ENCODE results near the gene C1orf174. TPM values are rescaled to one million over a fixed set of nuclear protein-coding genes. Genes with fewer than 3 reads are reported as not detected.

Gene C1orf174
- total RNA-seq, 1 experiment from 2014 or later: 59.1 TPM

DNA sequence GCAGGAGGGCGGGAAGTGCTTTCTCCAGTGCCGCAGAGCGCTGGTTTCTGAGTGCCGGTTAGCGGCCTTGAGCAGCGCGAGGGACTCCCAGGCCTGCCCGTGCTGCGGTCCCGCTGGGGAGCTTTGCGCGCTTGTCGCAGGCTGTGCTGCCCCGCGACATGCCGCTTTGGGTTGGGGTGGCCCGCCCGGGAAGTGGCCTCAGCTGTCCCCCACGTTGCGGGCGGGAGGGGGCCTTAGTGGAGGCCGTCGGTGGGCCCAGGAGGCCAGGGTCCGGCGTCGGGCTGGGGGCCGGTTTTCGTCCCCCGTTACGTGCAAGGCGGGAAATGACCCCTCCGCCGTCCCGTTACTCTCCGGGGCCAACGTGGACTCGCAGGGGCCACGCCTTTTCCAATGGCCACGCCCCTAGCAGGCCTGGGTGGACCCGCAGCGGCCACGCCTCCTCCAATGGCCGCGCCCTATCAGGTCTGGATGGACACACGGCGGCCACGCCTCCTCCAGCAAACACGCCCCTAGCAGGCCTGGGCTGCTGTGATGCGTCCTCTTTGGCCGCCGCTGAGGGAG is 977 bp upstream of the C1orf174 start:
- in situ Hi-C loops (cut with HindIII; ENCODE audit: low sequenced_read_pairs): no loop called here
- DNase-seq (ENCODE audit: low spot score): peak; percentile 94

DNA sequence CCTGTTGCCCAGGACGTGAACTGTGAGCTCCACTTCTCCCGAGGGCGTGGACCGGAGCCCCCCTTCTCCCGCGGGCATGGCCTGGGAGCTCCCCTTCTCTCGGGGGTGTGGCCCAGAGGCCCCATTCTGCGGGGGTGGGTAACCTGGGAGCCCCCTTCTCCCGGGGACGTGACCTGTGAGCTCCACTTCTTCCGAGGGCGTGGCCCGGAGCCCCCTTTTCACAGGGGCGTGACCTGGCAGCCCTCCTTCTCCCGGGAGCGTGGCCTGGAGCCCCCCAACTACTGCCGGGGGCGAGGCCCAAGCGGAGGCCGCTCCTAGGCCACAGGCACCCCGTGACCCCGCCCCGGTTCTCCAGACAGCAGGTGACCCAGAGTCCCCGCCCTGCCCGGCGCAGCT is 320 bp downstream of the C1orf174 start:
- in situ Hi-C loops (cut with HindIII; ENCODE audit: low sequenced_read_pairs): no loop called here

DNA sequence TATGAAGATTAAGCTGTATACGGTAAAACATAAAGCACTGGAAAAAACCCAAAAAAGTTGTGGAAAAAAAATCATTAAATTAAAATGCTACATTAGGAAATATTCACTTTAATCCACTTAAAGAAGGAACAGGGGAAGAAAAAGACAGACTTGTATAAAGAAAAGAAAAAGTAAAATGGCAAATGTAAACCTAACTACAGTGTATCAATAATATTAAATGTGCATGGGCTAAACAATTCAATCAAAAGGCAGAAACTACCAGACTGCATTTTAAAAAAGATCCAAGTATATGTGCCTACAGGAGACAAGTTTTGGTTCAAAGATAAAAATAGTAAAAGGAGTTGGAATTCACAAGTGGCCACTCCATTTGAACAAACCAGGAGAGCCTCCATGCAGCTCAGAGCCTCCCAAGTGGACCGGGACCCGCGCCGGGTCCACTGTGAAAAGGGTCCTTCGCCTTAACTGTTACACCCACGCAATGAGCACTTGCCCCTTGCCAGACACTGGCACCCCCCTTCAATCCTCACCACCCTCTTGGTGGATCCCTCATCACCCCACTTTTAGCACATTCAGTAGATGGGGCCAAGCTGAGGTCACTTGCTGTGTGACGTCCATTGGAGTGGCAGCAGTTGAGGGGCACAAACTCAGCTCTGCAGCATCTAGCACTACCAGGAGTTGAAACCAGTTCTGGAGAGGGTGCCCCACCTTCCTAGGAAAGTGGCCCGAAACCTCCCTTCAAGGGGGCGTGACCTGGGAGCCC is 898 bp downstream of the C1orf174 start:
- in situ Hi-C loops (cut with HindIII; ENCODE audit: low sequenced_read_pairs): no loop called here
- DNase-seq (ENCODE audit: low spot score): peak; percentile 6

More for the DNA sequence above, 320 bp downstream of the C1orf174 start:
- no peak for DNase-seq (ENCODE audit: low spot score)

DNA sequence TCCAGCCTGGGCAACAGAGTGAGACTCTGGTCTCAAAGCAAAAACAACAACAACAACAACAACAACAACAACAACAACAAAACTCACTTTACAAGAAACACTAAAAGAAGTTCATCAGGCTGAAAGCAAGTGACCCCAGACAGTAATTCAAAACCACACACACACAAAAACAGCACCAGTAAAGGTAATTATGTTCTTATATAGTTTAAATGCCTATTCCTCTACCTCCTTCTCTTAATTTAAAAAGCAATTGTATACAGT is 1.7 kb downstream of the C1orf174 start:
- in situ Hi-C loops (cut with HindIII; ENCODE audit: low sequenced_read_pairs): no loop called here
- no peak for DNase-seq (ENCODE audit: low spot score)

DNA sequence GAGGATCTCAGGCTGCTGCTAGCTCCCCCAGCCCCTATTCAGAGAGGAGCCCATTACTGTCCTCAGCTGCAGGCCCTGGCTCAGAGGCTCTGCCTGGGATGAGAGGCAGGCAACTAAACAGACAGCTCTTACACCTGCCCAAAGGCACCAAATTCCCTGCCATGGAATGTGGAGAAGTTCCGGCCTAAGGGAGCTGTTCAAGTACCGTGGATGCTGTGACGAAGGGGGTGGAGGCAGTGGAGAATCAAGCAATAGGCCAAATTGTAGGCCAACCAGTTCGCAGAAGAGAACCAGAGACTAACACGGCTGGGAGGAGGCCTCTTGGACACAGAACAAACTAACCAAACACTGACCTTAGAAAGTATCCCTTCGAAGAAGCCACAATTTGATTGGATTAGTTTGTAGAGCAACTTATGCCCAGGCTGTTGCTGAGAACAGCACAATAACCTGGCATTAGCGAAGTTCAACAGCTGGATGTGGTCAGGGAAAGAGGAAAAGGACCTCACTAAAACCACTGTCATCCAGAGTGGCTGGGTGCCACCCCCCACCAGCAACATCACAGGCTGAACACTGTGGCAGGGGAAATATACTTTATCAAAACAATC is 3.6 kb downstream of the C1orf174 start:
- no peak for DNase-seq (ENCODE audit: low spot score)
- in situ Hi-C loops (cut with HindIII; ENCODE audit: low sequenced_read_pairs): no loop called here

DNA sequence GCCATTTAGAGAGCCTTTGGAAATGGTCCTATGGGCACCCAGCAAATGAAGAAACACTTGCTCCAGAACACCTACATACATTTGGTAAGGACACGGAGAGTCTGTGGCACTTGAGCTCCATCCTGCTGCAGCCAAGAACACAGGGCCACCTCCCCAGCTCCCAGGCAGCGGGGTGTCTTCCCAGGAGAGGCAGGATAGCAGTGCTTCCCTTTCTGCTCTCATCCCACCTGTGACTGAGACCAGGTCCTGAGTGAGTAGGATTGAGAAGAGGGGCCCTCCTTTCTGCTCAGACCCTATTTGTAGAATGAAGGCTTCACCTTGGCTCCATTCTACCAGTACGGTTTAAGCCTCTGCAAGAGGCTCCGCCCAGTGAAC is 4.1 kb downstream of the C1orf174 start:
- no peak for DNase-seq (ENCODE audit: low spot score)
- in situ Hi-C loops (cut with HindIII; ENCODE audit: low sequenced_read_pairs): no loop called here

DNA sequence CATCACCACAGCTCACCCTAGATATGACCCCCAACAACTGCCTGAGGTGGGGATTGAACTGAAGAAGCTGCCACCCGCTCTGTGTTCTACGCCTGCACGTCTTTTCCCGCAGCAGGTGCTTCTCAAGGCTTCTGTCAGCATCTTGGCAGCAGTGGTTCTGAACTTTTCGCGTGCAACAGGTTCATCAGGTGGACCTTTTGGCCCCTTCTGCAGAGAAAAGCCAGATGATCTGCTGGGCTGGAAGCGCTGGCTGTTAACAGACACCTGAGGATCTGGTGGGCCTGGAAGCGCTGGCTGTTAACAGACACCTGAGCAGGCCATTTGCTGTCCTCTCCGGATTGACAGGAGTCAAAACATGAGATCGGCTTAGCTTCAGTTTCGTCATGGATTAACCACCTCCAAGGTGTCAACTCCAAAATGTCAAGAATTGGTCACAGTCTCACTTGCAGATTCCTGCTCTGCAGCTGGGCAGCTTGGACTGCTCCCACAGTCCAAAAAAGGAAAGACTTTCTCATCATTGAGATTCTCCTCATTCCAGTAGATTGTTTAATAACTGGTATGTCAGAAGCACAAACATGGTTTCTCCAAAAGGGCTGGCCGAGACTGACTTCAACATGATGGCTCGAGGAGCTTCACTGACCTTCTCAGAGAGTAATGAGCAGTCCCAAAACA is 4.7 kb downstream of the C1orf174 start:
- in situ Hi-C loops (cut with HindIII; ENCODE audit: low sequenced_read_pairs): no loop called here
- DNase-seq (ENCODE audit: low spot score): no peak

DNA sequence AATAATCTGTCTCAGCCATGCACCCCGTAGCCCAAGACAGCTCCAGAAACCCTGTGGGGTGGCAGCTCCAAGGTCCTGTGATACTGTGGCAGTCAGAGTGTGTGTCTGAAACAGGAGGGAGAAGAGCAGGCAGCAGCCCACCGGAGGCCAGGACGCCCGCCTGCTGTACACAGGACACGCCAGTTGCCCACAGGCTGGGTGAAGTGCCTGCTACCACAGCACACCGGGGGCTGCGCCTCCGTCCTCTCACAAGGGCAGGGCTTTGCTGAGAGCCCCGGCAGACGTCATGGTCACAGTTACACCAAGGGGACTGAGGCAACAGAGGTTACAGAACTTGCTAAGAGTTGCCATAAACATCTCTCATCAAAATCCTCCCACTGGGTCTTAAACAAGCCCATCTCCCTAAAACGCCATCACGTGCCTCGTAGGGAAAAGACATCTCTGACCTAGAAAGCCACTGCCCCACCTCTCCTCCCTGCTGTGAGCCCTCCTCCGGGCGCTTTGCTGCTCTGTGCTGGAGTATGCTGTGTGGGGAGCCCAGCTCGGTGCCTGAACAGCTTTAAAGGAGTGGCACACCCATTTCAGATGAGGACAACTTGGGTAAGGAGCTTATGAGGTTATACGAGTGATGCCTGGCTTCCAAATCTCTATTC is 5.3 kb downstream of the C1orf174 start:
- in situ Hi-C loops (cut with HindIII; ENCODE audit: low sequenced_read_pairs): no loop called here
- no peak for DNase-seq (ENCODE audit: low spot score)

DNA sequence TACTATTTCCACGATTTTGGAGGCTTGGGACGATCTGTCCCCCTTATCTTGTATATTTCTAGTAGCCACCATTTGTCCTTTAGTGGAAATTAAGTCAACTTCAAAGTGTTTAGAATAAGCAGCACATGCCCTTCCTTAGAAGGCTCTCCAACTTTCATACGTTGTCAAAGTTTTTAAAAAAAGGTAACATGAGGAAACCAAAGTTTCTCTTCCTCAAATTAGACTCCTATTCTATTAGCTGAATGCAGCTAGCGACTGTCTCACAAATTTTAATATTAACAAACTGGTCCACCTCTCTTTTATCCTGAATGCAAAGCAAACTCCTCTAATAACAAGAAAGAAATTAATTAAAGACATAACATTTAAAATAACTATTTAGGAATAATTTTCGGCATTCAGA is 6.9 kb downstream of the C1orf174 start:
- in situ Hi-C loops (cut with HindIII; ENCODE audit: low sequenced_read_pairs): no loop called here

DNA sequence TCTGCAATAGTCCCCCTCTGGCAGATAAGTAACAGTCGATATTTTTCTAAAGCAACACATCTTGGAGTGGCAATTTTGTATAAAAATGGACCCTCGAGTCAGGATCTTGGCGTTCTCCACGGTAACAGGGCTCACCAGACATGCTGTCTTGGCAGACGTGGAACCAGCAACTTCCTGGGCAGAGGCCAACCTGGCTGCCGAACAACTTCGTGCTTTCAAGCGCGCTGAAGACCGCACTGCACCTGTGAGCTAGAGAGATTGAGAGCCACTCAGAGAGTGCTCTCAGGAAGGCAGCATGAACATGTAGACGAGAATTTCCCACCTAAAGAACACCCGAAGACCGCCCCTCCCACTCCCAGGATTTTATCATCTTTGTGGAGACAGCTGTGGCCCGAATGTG is 7.3 kb downstream of the C1orf174 start:
- in situ Hi-C loops (cut with HindIII; ENCODE audit: low sequenced_read_pairs): no loop called here
- peak; percentile 67 for DNase-seq (ENCODE audit: low spot score)

More for the DNA sequence above, 6.9 kb downstream of the C1orf174 start:
- DNase-seq (ENCODE audit: low spot score): no peak

DNA sequence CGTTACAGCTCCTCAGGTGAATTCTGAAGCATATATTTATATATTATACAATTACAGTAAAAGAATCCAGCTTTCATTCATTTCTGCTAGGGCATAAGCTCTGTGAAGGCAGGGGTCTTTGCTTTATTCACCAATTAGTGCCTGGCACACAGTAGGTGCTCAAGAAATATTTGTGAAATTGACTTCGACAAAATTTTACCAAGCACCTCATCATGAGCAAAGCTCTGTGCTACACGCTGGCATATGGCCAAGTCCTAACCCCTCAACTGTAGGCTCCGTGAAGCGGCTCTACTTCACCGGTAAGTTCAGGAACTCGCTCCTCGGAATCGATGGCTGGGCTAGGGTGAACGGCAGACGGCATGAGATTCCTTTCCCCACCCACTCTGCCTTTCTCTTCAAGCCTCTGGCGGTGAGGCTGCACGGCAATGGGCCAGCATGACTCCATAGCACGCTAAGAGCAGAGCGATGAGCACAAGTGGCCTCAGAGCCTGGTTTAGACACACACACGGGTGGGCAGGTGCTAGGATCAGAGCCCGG is 8.7 kb downstream of the C1orf174 start:
- no peak for DNase-seq (ENCODE audit: low spot score)
- in situ Hi-C loops (cut with HindIII; ENCODE audit: low sequenced_read_pairs): no loop called here

DNA sequence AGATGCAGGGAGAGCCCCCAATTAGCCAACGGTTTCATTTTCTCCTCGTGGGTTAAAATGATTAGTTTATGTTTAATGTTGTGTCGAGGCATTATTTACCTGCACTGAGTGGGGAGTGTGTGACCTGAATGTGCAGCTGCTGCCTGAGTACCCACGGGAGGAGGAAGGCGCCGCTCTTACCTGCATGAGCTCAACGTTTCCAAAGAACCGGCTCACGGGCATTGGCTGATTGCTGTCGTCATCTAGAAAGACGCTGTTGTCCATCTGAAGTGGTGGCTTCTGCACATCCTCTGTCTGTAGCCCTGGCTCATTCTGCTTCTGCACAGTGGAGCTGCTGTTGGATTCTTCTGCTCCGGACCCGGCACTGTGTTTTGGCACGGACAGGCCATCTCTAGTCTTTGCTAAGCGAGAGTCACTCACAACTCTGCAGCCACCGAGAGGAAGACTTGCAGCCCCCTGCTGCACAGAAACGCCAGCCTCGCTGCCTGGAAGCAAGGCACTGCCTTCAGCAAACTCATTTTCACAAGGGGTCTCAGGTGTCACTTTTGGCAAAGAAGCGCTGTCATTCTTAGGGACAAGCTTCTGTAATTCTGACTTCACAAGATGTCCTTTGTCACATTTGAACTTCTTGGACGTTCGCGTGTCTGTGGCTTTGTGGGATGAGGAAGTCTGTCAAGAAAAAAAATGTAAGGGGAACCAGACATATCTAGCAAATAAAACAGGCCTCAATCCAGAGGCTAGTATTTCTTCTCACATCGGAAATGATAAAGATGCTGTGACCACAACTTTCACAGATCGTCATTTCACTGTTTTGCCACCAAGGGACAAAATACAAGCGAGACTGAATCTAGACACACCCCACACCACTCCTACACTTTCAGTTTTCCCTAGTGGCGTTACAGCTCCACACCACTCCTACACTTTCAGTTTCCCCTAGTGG is 9.4 kb downstream of the C1orf174 start:
- no peak for DNase-seq (ENCODE audit: low spot score)
- in situ Hi-C loops (cut with HindIII; ENCODE audit: low sequenced_read_pairs): no loop called here

DNA sequence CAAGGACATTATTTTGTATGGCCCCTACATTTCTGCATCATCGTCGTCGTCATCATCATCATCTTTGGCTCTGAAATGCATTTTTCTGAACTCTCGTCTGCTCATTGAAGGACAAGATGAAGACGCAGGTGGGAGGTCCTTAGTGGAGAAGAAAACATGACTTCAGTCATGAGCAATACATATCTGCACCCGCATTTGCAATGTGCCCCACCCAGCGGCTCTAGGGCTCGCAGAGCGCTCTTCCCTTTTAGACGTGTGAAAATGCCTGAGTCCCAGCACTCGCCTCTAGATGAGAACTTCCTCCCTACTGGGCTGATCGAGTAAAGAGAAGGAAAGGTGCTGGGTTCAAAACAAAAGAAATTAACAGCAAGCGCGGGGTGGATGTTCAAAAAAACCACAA is 10.1 kb downstream of the C1orf174 start:
- in situ Hi-C loops (cut with HindIII; ENCODE audit: low sequenced_read_pairs): no loop called here

DNA sequence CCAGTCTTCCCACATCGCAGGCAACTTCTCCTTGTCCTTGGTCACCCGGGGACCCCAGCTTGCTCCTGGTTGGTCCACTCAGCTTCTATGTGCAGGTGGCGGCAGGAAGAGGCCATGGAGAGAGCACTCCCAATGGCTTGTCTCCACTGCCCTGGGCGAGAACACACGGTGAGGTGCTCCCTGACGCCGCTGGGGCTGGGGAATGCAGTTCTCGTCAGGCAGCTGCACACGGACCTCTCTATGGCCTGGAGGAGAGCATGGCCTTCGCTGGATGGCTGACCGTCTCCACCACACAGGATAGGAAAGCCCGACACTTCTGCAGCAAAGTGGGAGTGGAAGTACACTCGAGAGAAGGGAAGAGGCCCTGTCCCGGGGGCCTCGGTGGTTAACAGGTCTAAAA is 11.8 kb downstream of the C1orf174 start:
- in situ Hi-C loops (cut with HindIII; ENCODE audit: low sequenced_read_pairs): no loop called here
- DNase-seq (ENCODE audit: low spot score): no peak

More for the DNA sequence above, 10.1 kb downstream of the C1orf174 start:
- no peak for DNase-seq (ENCODE audit: low spot score)

DNA sequence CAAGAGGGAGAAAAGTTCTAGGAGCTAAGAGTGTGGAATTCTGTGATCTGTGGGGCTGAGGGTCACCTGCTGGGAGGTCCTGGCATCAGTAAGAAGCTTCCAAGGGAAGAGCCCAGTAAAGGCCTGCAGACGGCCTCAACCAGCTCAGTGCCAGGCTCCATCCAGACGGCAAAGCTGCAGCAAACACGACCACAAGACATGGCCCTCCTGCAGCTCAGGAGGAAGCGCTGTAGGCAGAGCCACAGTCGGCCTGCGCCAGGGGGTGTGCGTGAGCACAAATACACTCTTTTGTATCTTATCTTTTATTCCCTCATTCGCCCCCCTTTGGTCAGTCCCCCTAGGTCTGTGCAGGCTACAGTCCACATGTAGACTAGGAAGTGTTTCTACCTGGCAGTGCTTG is 13.4 kb downstream of the C1orf174 start:
- in situ Hi-C loops (cut with HindIII; ENCODE audit: low sequenced_read_pairs): no loop called here
- no peak for DNase-seq (ENCODE audit: low spot score)

DNA sequence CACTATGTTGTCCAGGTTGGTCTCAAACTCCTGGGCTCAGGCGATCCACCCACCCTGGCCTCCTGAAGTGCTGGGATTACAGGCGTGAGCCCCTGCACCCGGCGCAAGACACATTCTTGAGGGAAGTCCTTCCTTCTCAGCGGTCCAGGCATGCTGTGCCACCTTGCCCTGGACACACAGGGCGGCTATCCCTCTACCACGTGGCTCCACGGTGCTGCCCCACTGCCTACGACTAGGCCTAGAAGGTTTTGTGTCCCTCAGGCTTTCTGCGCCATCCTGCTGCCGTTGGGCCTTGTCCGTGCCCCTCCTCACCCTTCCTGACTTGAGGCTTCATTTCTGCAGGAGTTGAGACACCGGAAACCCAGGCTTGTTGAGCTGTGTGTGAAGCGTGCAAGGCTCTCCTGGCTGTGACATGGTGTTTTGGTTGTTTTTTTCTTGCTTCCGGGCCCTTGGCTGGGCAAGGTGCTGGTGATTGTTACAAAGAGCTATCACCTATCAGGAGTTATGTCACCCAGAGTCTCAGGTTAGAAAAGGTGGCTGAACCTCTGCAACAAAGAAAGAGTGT is 13.9 kb downstream of the C1orf174 start:
- in situ Hi-C loops (cut with HindIII; ENCODE audit: low sequenced_read_pairs): no loop called here

DNA sequence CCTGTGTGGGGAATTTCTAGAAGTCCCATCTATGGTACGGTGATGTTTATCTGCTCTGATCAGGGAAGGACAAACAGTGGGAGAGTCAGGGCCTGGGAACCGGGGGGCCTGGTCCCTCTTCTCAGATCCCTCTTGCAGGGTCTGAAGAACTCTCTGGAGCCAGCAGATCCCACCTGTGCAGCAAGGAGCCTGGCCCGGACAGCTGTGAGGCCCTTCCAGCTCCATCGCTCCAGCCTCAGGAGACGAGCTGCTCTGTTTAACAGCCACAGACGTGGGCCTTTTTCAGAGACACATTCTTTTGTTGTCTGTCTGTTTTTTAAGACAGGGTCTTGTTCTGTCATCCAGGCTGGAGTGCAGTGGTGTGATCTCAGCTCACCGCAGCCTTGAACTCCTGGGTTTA is 14.5 kb downstream of the C1orf174 start:
- no peak for DNase-seq (ENCODE audit: low spot score)
- in situ Hi-C loops (cut with HindIII; ENCODE audit: low sequenced_read_pairs): no loop called here

More for the DNA sequence above, 13.9 kb downstream of the C1orf174 start:
- DNase-seq (ENCODE audit: low spot score): no peak

DNA sequence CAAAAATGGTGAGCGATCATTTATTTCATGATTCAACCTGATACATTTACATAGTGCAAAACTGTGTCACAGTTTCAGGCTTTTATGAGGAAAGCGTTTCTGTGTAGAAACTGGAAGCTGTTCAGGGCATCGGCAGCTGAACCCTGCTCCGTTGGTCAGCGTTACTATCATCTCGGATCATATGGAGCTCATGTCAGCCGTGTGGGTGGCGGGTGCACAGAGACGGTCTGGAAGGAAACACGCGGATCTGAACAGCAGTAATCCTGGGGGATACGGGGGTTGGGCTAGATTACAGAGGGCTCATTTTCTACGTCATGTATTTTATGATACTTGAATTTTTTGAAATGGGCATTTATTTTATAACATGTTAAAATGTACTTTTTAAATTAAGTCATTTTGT is 15.1 kb downstream of the C1orf174 start:
- no peak for DNase-seq (ENCODE audit: low spot score)
- in situ Hi-C loops (cut with HindIII; ENCODE audit: low sequenced_read_pairs): no loop called here
